ENCODE data around the gene POM121L2. TPM values are rescaled to one million over a fixed set of nuclear protein-coding genes. Genes with fewer than 3 reads are reported as not detected.

The POM121L2 gene
- total RNA-seq, 1 donor from 2014 or later: not detected

GRCh38 chr6:27297857-27298730 is 14.0 kb downstream of the POM121L2 start:
- no peak for DNase-seq
- Histone ChIP-seq H3K36me3 (no peaks in the 10 kb centered on the region), H3K4me3 (no peak overlapping the region), H3K9me3 (no peaks in the 10 kb centered on the region), H3K4me1 (no peaks in the 10 kb centered on the region), H3K27ac (no peak overlapping the region), H3K27me3 (ENCODE audit: low read depth) (peaks cover 98% of the 10 kb centered on the region)
- no peak for ATAC-seq
- intact Hi-C loops (cut with DNase I): no loop called here
- no peak for TF ChIP-seq CTCF (IDR thresholded peaks at IDR 0.05)

DNA sequence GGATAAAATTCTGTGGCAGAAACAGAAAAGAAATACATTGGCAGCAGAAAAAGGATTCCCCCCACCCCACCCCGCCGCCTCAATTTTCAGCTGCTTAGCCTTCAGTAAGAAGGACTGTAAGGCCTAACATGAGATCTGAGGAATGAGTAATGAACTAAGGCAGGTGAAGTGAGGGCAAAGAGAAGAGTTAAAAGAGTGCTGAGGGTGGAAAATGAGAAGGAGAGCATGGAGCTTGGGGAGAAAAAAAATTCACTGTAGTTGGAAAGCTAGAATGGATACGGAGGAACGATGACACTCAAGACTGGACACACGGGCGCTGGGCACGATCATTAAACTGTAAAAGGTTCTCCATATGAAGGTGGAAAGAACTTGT is 14.6 kb downstream of the POM121L2 start:
- peaks cover 98% of the 10 kb centered on the region for H3K27me3 ChIP-seq (ENCODE audit: low read depth)
- H3K27ac ChIP-seq: no peak overlapping the region
- no peak overlapping the region for H3K4me3 ChIP-seq
- no peaks in the 10 kb centered on the region for H3K36me3 ChIP-seq
- no peak for ATAC-seq
- intact Hi-C loops (cut with DNase I): no loop called here
- H3K4me1 ChIP-seq: no peaks in the 10 kb centered on the region
- no peak for TF ChIP-seq CTCF (IDR thresholded peaks at IDR 0.05)
- no peaks in the 10 kb centered on the region for H3K9me3 ChIP-seq
- DNase-seq: no peak

GRCh38 chr6:27296106-27296783 is 15.8 kb downstream of the POM121L2 start:
- H3K27me3 ChIP-seq (ENCODE audit: low read depth): peaks cover 98% of the 10 kb centered on the region
- H3K4me3 ChIP-seq: no peak overlapping the region
- no peaks in the 10 kb centered on the region for H3K4me1 ChIP-seq
- no peaks in the 10 kb centered on the region for H3K36me3 ChIP-seq
- ATAC-seq: no peak
- H3K27ac ChIP-seq: no peak overlapping the region
- DNase-seq: no peak
- H3K9me3 ChIP-seq: no peaks in the 10 kb centered on the region
- intact Hi-C loops (cut with DNase I): no loop called here
- TF ChIP-seq CTCF (IDR thresholded peaks at IDR 0.05): no peak

DNA sequence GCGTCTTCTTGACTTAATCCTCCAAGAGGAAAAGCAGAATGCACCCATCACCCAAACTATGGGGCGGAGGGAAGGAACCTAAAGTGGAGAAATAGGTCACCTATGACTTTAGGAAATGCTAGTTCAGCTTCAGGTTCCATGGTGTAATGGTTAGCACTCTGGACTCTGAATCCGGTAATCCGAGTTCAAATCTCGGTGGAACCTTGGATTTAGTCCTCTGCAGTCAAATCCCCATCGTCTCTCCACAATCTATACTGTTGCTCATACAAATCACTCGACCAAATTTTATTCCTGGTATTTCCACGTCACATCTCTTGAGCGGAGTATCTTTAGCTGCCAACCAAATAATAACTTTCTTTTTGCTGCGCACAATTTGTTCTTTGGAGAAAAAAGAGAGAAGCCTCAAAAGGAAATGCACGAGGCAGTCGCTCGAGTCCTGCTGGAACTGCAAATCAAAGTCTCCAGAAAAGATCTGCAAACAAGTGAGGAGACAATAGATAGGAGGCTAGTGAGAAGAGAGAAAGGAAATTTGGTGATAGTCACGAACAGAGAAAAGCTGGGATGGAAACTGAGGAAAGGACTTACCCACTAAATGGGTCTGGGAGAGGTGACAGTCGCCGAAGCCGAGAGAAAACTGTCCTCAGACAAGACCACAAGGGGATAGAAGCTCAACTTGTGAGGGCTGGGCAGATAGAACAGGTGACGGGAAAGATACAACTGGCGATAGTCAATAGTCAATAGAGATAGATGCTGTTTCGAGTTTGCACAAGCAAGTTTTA is 16.6 kb downstream of the POM121L2 start:
- Histone ChIP-seq H3K4me3 (no peak overlapping the region), H3K9me3 (no peaks in the 10 kb centered on the region), H3K4me1 (no peaks in the 10 kb centered on the region), H3K36me3 (no peaks in the 10 kb centered on the region), H3K27me3 (ENCODE audit: low read depth) (peaks cover 98% of the 10 kb centered on the region), H3K27ac (no peak overlapping the region)
- no peak for ATAC-seq
- no peak for TF ChIP-seq CTCF (IDR thresholded peaks at IDR 0.05)
- no peak for DNase-seq
- intact Hi-C loops (cut with DNase I): no loop called here

DNA sequence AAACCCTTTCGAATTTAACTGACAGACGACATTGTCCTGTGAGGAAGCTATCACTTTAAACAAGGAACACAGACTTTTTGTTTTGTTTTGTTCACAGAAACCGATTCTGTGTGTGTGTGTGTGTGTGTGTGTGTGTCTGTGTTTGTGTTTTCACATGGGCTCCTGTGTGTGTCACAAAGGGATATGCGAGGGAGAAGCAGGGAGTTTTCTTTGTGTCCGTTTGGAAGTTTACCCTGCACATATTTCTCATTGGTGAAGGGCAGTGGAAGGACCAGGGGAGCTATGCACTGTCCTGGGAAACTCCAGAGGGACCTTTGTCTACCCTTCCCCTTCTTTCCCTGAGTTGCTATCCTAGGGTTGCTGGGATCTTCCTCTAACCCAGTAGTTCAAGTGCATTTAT is 17.7 kb downstream of the POM121L2 start:
- peaks cover 98% of the 10 kb centered on the region for H3K27me3 ChIP-seq (ENCODE audit: low read depth)
- H3K27ac ChIP-seq: no peak overlapping the region
- intact Hi-C loops (cut with DNase I): no loop called here
- H3K9me3 ChIP-seq: no peaks in the 10 kb centered on the region
- no peak overlapping the region for H3K4me3 ChIP-seq
- no peak for ATAC-seq
- H3K36me3 ChIP-seq: no peaks in the 10 kb centered on the region
- DNase-seq: no peak
- no peaks in the 10 kb centered on the region for H3K4me1 ChIP-seq
- no peak for TF ChIP-seq CTCF (IDR thresholded peaks at IDR 0.05)

Measured in lower lobe of right lung (tissue), 2 donors.